Fibroblast of lung (primary cell): ENCODE measurements around the gene SAYSD1. TPM values are rescaled to one million over a fixed set of nuclear protein-coding genes. Genes with fewer than 3 reads are reported as not detected.

Experiments
- DNase-seq, 2 donors: peaks; one replicate each; pipeline versions ENCODE4 v3.0.0 to v3.0.0-alpha.2; 2010; ENCODE audit warnings: low read depth in 2 of 2
- H2AFZ ChIP-seq: 2 replicates; pipeline ENCODE4 v1.5.1; 2012; ENCODE audit warnings: low read length, control low read depth, inconsistent platforms
- H3K27ac ChIP-seq: 2 replicates; pipeline ENCODE4 v1.5.1; 2011; ENCODE audit warnings: low read length, control low read depth; ENCODE audit not compliant: insufficient read depth
- H3K27me3 ChIP-seq: 2 replicates; pipeline ENCODE4 v1.5.1; 2011; ENCODE audit warnings: mild to moderate bottlenecking, low read length; ENCODE audit not compliant: control insufficient read depth, insufficient read depth
- H3K36me3 ChIP-seq: 2 replicates; pipeline ENCODE4 v1.5.1; 2011; ENCODE audit warnings: low read length; ENCODE audit not compliant: control insufficient read depth, insufficient read depth
- H3K4me1 ChIP-seq: 2 replicates; pipeline ENCODE4 v1.5.1; 2011; ENCODE audit warnings: low read length; ENCODE audit not compliant: control insufficient read depth, insufficient read depth; ENCODE audit errors: extremely low read depth
- H3K4me2 ChIP-seq: 2 replicates; pipeline ENCODE4 v1.5.1; 2011; ENCODE audit warnings: low read length, control low read depth; ENCODE audit not compliant: insufficient read depth; ENCODE audit errors: extremely low read depth
- H3K4me3 ChIP-seq, 4 experiments: fragments of 200-600 bp in 1 of 4; sonication (generic) in 1 of 4; replicated peaks in 1 of 4; 2 replicates each; pipeline ENCODE4 v1.5.1; 2011 to 2016; ENCODE audit warnings: low read length in 4 of 4, low read depth in 3 of 4, mild to moderate bottlenecking in 3 of 4, control low read depth in 2 of 4, inconsistent platforms in 1 of 4, mixed read lengths in 1 of 4; ENCODE audit not compliant: insufficient read depth in 1 of 4; ENCODE audit errors: control extremely low read depth in 1 of 4
- H3K79me2 ChIP-seq: 2 replicates; pipeline ENCODE4 v1.5.1; 2012; ENCODE audit warnings: mild to moderate bottlenecking, low read length, inconsistent platforms; ENCODE audit not compliant: control insufficient read depth, insufficient read depth
- H3K9ac ChIP-seq: 2 replicates; pipeline ENCODE4 v1.5.1; 2011; ENCODE audit warnings: mild to moderate bottlenecking, low read length, control low read depth; ENCODE audit not compliant: insufficient read depth
- H3K9me3 ChIP-seq: 2 replicates; pipeline ENCODE4 v1.5.1; 2012; ENCODE audit warnings: low read depth, low read length; ENCODE audit not compliant: control insufficient read depth, insufficient read depth
- H4K20me1 ChIP-seq: 2 replicates; pipeline ENCODE4 v1.5.1; 2011; ENCODE audit warnings: low read length; ENCODE audit not compliant: control insufficient read depth, insufficient read depth; ENCODE audit errors: extremely low read depth
- CTCF ChIP-seq, 2 donors: IDR thresholded peaks in 1 of 2; conservative IDR thresholded peaks in 1 of 2; 1 replicate in 1 of 2; 2 replicates in 1 of 2; pipeline ENCODE4 v1.5.1; 2011 to 2012; ENCODE audit warnings: low read length in 2 of 2, control low read depth in 1 of 2, inconsistent platforms in 1 of 2, low read depth in 1 of 2, mild to moderate bottlenecking in 1 of 2
- EZH2 ChIP-seq: IDR thresholded peaks from 2 replicates; pipeline ENCODE4 v1.5.1; 2012; ENCODE audit warnings: low read length, control low read depth, mild to moderate bottlenecking; ENCODE audit errors: missing control alignments
- polyA minus RNA-seq: library from RNA; depleted of rRNA, polyadenylated mRNA; stranded (reverse); fragments of >200 nt; gene quantifications from 2 replicates; pipeline ENCODE4 v1.2.3, GENCODE V29; 2011; ENCODE audit warnings: low replicate concordance
- polyA plus RNA-seq, 2 donors: library from polyadenylated mRNA; depleted of rRNA in 1 of 2; stranded (reverse) in 1 of 2; unstranded in 1 of 2; fragments of >200 nt; gene quantifications; 2 replicates each; pipeline ENCODE4 v1.2.1, GENCODE V29; 2011 to 2012; ENCODE audit warnings: missing spikeins in 1 of 2
- total RNA-seq: library from RNA; depleted of rRNA; stranded (reverse); fragments of >200 nt; gene quantifications from 2 replicates; pipeline ENCODE4 v1.2.1, GENCODE V29; 2014

SAYSD1 gene
- total RNA-seq (13.9 and 17.2 TPM in 2 replicates), polyA plus RNA-seq (11.3 and 11.9 TPM in 2 replicates), polyA minus RNA-seq (1.3 and 3.2 TPM in 2 replicates)
- polyA plus RNA-seq (2012), result 7.0 and 7.2 TPM in 2 replicates

GRCh38 chr6:39114704-39115599 is at the start of gene SAYSD1:
SAYSD1 (minus strand) TSS chr6:39115186; CDS start chr6:39115089, 97 bp downstream.
- Histone ChIP-seq H2AFZ (peak within 1 kb of the TSS; percentile 98), H3K9ac (peak within 1 kb of the TSS; percentile 93), H3K4me1 (peaks cover 3% of the 10 kb centered on the region), H3K9me3 (no peaks in the 10 kb centered on the region), H3K79me2 (no peaks in the 10 kb centered on the region), H3K27ac (peak within 1 kb of the TSS; percentile 81), H4K20me1 (no peaks in the 10 kb centered on the region), H3K4me2 (peak within 1 kb of the TSS; percentile 88), H3K27me3 (no peaks in the 10 kb centered on the region), H3K4me3 (peak within 1 kb of the TSS; percentile 70 to 83 (median 80)), H3K36me3 (no peaks in the 10 kb centered on the region)
- DNase-seq, result peak; percentile 92
- TF ChIP-seq EZH2, result no peak

- H3K4me3 ChIP-seq, result no peak overlapping the region
These were observed 42.5 kb upstream of the SAYSD1 start for GRCh38 chr6:39157511-39157910.

GRCh38 chr6:39156801-39157200 is 41.8 kb upstream of the SAYSD1 start:
- no peak overlapping the region for H2AFZ ChIP-seq
- no peaks in the 10 kb centered on the region for H4K20me1 ChIP-seq
- no peak overlapping the region for H3K27ac ChIP-seq
- no peak for DNase-seq
- H3K9me3 ChIP-seq, result no peaks in the 10 kb centered on the region
- TF ChIP-seq EZH2 (no peak), CTCF (conservative IDR thresholded peaks at IDR 0.05 in 1 of 2, IDR thresholded peaks at IDR 0.05 in 1 of 2; ENCODE audit: low read depth in 1 of 2, low read length in 2 of 2) (no peak)
- H3K9ac ChIP-seq, result no peak overlapping the region
- no peaks in the 10 kb centered on the region for H3K4me1 ChIP-seq
- H3K4me3 ChIP-seq, result no peak overlapping the region
- H3K79me2 ChIP-seq, result no peaks in the 10 kb centered on the region
- no peaks in the 10 kb centered on the region for H3K36me3 ChIP-seq
- H3K27me3 ChIP-seq, result no peaks in the 10 kb centered on the region
- no peak overlapping the region for H3K4me2 ChIP-seq

More at GRCh38 chr6:39157511-39157910, 42.5 kb upstream of the SAYSD1 start:
- no peak for TF ChIP-seq EZH2
- TF ChIP-seq CTCF (conservative IDR thresholded peaks at IDR 0.05 in 1 of 2, IDR thresholded peaks at IDR 0.05 in 1 of 2; ENCODE audit: low read depth in 1 of 2, low read length in 2 of 2), result no peak
- no peaks in the 10 kb centered on the region for H3K9me3 ChIP-seq
- H3K9ac ChIP-seq, result no peak overlapping the region
- no peaks in the 10 kb centered on the region for H3K79me2 ChIP-seq
- no peak overlapping the region for H3K4me2 ChIP-seq
- no peak overlapping the region for H3K27ac ChIP-seq
- no peaks in the 10 kb centered on the region for H3K4me1 ChIP-seq
- DNase-seq, result no peak
- H2AFZ ChIP-seq, result no peak overlapping the region
- no peaks in the 10 kb centered on the region for H3K27me3 ChIP-seq
- H4K20me1 ChIP-seq, result no peaks in the 10 kb centered on the region
- H3K36me3 ChIP-seq, result no peaks in the 10 kb centered on the region
